ENCODE results near the gene AUTS2.

AUTS2 gene

DNA sequence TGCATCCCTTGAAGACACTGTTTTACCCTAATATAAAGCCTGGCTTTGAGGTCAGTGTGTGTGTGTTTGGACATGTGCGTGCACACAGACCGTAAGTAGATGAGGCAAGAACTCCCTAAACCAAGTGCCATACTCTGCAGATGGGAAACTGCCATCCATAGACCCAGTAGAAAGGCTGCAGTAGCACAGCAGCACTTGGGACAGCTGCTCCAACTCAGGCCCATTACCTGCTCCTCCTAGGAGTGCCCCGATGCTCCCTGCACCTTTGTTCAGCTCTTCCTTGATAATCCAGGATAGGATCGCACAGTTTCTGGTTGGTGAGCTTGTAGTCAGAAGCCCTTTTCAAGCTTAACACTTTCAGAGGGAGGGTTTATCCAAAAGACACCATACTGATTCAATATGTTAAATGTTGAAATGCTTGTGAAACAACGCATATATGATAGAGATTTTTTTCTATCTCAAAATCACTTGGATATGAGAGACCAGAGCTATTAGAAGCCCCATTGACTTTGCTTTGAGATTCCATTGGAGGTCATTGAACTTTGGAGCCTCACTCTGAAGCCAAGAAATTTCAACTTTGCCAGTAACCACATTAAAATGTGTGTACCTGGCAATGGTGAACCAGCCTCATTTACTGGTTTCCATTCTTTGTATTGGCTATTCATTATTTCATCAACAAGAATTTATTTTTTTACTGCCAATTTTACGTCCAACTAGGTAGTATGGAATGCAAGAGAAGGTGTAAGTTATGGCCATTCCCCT is 776.7 kb downstream of the AUTS2 start:
- H3K23ac ChIP-seq (ENCODE audit: low read length), result no peak overlapping the region
- no peak overlapping the region for H3K27ac ChIP-seq (ENCODE audit: low read depth, low read length)
- no peaks in the 10 kb centered on the region for H3K36me3 ChIP-seq (ENCODE audit: control insufficient read depth, insufficient read depth, low read length)
- no peaks in the 10 kb centered on the region for H3K79me1 ChIP-seq (ENCODE audit: low read length)
- H3K56ac ChIP-seq (ENCODE audit: low read length), result no peak overlapping the region
- no peak overlapping the region for H2BK15ac ChIP-seq (replicated peaks; ENCODE audit: low read depth)
- no peak overlapping the region for H2AK5ac ChIP-seq (ENCODE audit: low read length)
- H3K4ac ChIP-seq (ENCODE audit: low read depth, low read length), result no peak overlapping the region
- H3K79me2 ChIP-seq (ENCODE audit: control insufficient read depth, insufficient read depth, low read length), result no peaks in the 10 kb centered on the region
- H3K9ac ChIP-seq (ENCODE audit: low read length), result no peak overlapping the region
- no peak overlapping the region for H4K5ac ChIP-seq (ENCODE audit: low read length)
- no peak overlapping the region for H3K4me3 ChIP-seq (ENCODE audit: low read length)
- H3K27me3 ChIP-seq (ENCODE audit: insufficient read depth, low read length, poor library complexity), result no peaks in the 10 kb centered on the region
- H2BK120ac ChIP-seq (ENCODE audit: low read depth, low read length), result no peak overlapping the region
- no peaks in the 10 kb centered on the region for H3K4me1 ChIP-seq (ENCODE audit: control insufficient read depth, low read depth, low read length)
- WGBS (ENCODE audit: extremely low coverage, insufficient coverage, low lambda C conversion rate), result no CpG with 5 or more reads among the region's 6 CpGs
- H3K18ac ChIP-seq (ENCODE audit: low read length), result no peak overlapping the region
- no peak overlapping the region for H3K4me2 ChIP-seq (ENCODE audit: low read length)
- H4K8ac ChIP-seq (ENCODE audit: low read depth, low read length), result no peak overlapping the region
- no peak overlapping the region for H2BK5ac ChIP-seq (ENCODE audit: low read length)
- no peak for DNase-seq

DNA sequence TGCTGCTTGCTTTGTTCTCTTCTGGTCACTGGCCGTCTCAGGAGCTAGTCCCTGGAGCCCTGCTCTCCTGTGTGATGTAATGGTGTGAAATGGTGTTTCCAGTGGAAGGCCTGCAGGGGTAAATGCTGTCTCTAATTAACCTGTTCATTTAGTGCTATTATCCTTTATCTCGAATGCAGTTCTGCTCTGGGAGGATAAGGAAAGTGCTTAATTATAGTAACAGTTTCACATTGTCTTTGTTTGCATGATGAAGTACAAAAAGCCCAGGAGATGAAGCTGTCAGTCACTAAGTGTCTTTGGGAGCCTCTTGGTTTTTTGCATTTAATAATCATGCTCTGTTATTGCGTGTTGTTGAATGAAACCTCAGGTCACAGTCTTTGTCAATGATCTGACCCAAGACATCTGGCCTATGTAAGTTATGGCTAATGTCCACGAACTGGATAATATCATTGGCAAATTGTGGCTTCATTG is 778.3 kb downstream of the AUTS2 start:
- Histone ChIP-seq H3K9ac (ENCODE audit: low read length) (no peak overlapping the region), H3K79me1 (ENCODE audit: low read length) (no peaks in the 10 kb centered on the region), H3K56ac (ENCODE audit: low read length) (no peak overlapping the region), H3K27me3 (ENCODE audit: insufficient read depth, low read length, poor library complexity) (no peaks in the 10 kb centered on the region), H3K18ac (ENCODE audit: low read length) (no peak overlapping the region), H4K5ac (ENCODE audit: low read length) (no peak overlapping the region), H3K4me3 (ENCODE audit: low read length) (no peak overlapping the region), H3K23ac (ENCODE audit: low read length) (no peak overlapping the region), H3K27ac (ENCODE audit: low read depth, low read length) (no peak overlapping the region), H3K4me2 (ENCODE audit: low read length) (no peak overlapping the region), H3K79me2 (ENCODE audit: control insufficient read depth, insufficient read depth, low read length) (no peaks in the 10 kb centered on the region), H4K8ac (ENCODE audit: low read depth, low read length) (no peak overlapping the region), H2BK120ac (ENCODE audit: low read depth, low read length) (no peak overlapping the region), H3K4ac (ENCODE audit: low read depth, low read length) (no peak overlapping the region), H2BK5ac (ENCODE audit: low read length) (no peak overlapping the region), H3K36me3 (ENCODE audit: control insufficient read depth, insufficient read depth, low read length) (no peaks in the 10 kb centered on the region), H3K4me1 (ENCODE audit: control insufficient read depth, low read depth, low read length) (no peaks in the 10 kb centered on the region), H2BK15ac (replicated peaks; ENCODE audit: low read depth) (no peak overlapping the region), H2AK5ac (ENCODE audit: low read length) (no peak overlapping the region)
- peak; percentile 76 for DNase-seq
- no CpG with 5 or more reads among the region's 4 CpGs for WGBS (ENCODE audit: extremely low coverage, insufficient coverage, low lambda C conversion rate)

DNA sequence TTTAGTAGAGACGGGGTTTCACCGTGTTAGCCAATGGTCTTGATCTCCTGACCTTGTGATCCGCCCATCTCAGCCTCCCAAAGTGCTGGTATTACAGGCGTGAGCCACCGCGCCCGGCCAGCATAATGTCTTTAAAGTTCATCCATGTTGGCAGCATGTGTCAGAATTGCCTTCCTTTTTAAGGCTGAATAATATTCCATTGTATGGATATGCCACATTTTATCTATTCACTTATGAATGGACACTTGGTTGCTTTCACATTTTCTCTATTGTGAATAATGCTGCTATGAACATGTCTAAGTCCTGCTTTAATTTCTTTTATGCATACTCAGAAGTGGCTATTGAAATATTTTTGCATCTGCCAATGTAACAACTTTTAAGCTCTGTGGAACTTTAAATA is 779.7 kb downstream of the AUTS2 start:
- no peak overlapping the region for H3K56ac ChIP-seq (ENCODE audit: low read length)
- no peak overlapping the region for H2BK5ac ChIP-seq (ENCODE audit: low read length)
- no peak overlapping the region for H2AK5ac ChIP-seq (ENCODE audit: low read length)
- H3K23ac ChIP-seq (ENCODE audit: low read length), result no peak overlapping the region
- no peak overlapping the region for H3K18ac ChIP-seq (ENCODE audit: low read length)
- no peaks in the 10 kb centered on the region for H3K36me3 ChIP-seq (ENCODE audit: control insufficient read depth, insufficient read depth, low read length)
- DNase-seq, result no peak
- no peak overlapping the region for H4K5ac ChIP-seq (ENCODE audit: low read length)
- no peaks in the 10 kb centered on the region for H3K79me2 ChIP-seq (ENCODE audit: control insufficient read depth, insufficient read depth, low read length)
- H3K79me1 ChIP-seq (ENCODE audit: low read length), result no peaks in the 10 kb centered on the region
- no peak overlapping the region for H3K9ac ChIP-seq (ENCODE audit: low read length)
- H2BK15ac ChIP-seq (replicated peaks; ENCODE audit: low read depth), result no peak overlapping the region
- H3K27me3 ChIP-seq (ENCODE audit: insufficient read depth, low read length, poor library complexity), result no peaks in the 10 kb centered on the region
- H3K4me2 ChIP-seq (ENCODE audit: low read length), result no peak overlapping the region
- H3K4ac ChIP-seq (ENCODE audit: low read depth, low read length), result no peak overlapping the region
- H2BK120ac ChIP-seq (ENCODE audit: low read depth, low read length), result no peak overlapping the region
- WGBS (ENCODE audit: extremely low coverage, insufficient coverage, low lambda C conversion rate), result no CpG with 5 or more reads among the region's 7 CpGs
- no peak overlapping the region for H3K27ac ChIP-seq (ENCODE audit: low read depth, low read length)
- no peak overlapping the region for H4K8ac ChIP-seq (ENCODE audit: low read depth, low read length)
- no peak overlapping the region for H3K4me3 ChIP-seq (ENCODE audit: low read length)
- no peaks in the 10 kb centered on the region for H3K4me1 ChIP-seq (ENCODE audit: control insufficient read depth, low read depth, low read length)

DNA sequence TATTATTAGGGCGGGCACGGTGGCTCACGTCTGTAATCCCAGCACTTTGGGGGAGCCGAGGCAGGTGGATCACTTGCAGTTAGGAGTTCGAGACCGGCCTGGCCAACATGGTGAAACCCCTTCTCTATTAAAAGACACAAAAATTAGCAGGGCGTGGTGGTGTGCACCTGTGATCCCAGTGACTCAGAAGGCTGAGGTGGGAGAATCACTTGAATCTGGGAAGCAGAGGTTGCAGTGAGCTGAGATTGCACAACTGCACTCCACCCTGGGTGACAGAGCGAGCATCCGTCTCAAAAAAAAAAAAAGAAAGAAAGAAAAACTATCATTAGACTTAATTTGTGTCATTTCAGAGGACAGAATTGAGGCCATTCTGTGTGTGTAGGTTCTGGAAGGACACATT is 780.9 kb downstream of the AUTS2 start:
- no peak overlapping the region for H3K4ac ChIP-seq (ENCODE audit: low read depth, low read length)
- H2BK120ac ChIP-seq (ENCODE audit: low read depth, low read length), result no peak overlapping the region
- H3K79me2 ChIP-seq (ENCODE audit: control insufficient read depth, insufficient read depth, low read length), result no peaks in the 10 kb centered on the region
- no peak for DNase-seq
- no peaks in the 10 kb centered on the region for H3K4me1 ChIP-seq (ENCODE audit: control insufficient read depth, low read depth, low read length)
- H3K4me3 ChIP-seq (ENCODE audit: low read length), result no peak overlapping the region
- H2AK5ac ChIP-seq (ENCODE audit: low read length), result no peak overlapping the region
- no peaks in the 10 kb centered on the region for H3K27me3 ChIP-seq (ENCODE audit: insufficient read depth, low read length, poor library complexity)
- WGBS (ENCODE audit: extremely low coverage, insufficient coverage, low lambda C conversion rate), result no CpG with 5 or more reads among the region's 9 CpGs
- no peak overlapping the region for H2BK15ac ChIP-seq (replicated peaks; ENCODE audit: low read depth)
- H3K36me3 ChIP-seq (ENCODE audit: control insufficient read depth, insufficient read depth, low read length), result no peaks in the 10 kb centered on the region
- H4K5ac ChIP-seq (ENCODE audit: low read length), result no peak overlapping the region
- H3K4me2 ChIP-seq (ENCODE audit: low read length), result no peak overlapping the region
- no peak overlapping the region for H3K27ac ChIP-seq (ENCODE audit: low read depth, low read length)
- no peak overlapping the region for H2BK5ac ChIP-seq (ENCODE audit: low read length)
- H3K56ac ChIP-seq (ENCODE audit: low read length), result no peak overlapping the region
- H3K79me1 ChIP-seq (ENCODE audit: low read length), result no peaks in the 10 kb centered on the region
- no peak overlapping the region for H3K9ac ChIP-seq (ENCODE audit: low read length)
- no peak overlapping the region for H3K23ac ChIP-seq (ENCODE audit: low read length)
- no peak overlapping the region for H3K18ac ChIP-seq (ENCODE audit: low read length)
- no peak overlapping the region for H4K8ac ChIP-seq (ENCODE audit: low read depth, low read length)

DNA sequence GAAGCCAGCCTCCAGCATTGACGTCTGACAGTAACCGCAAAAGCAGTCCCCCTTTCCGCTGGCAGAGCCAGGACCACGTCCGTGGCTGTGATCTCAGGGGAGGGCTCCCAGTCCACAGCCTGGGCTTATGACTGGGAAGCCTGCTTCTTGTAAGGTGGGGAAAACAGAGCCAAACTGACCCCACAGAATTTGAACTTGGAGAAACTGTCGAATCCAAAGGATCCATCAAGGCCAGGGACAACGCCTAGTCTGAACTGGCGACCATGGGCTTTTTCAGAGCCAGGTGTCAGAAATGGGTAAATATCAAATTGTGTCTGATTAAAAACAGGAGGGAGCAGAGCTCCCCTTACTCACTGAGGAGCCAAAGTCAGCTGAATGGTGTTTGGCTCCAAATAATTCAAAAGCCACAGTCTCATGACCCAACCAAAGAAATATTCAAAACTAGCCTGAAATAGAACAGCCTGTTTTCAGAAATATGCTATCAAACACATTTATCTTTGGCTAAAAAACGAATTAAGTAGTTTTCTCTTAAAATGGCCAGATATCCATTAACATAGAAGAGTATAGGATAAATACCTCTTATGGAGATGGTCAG is 782.2 kb downstream of the AUTS2 start:
- no peak overlapping the region for H3K56ac ChIP-seq (ENCODE audit: low read length)
- H2BK120ac ChIP-seq (ENCODE audit: low read depth, low read length), result no peak overlapping the region
- no peaks in the 10 kb centered on the region for H3K79me2 ChIP-seq (ENCODE audit: control insufficient read depth, insufficient read depth, low read length)
- no peak for DNase-seq
- no peak overlapping the region for H2BK15ac ChIP-seq (replicated peaks; ENCODE audit: low read depth)
- no peak overlapping the region for H3K18ac ChIP-seq (ENCODE audit: low read length)
- no CpG with 5 or more reads among the region's 9 CpGs for WGBS (ENCODE audit: extremely low coverage, insufficient coverage, low lambda C conversion rate)
- no peak overlapping the region for H3K4me2 ChIP-seq (ENCODE audit: low read length)
- H2BK5ac ChIP-seq (ENCODE audit: low read length), result no peak overlapping the region
- H3K27me3 ChIP-seq (ENCODE audit: insufficient read depth, low read length, poor library complexity), result no peaks in the 10 kb centered on the region
- no peak overlapping the region for H3K9ac ChIP-seq (ENCODE audit: low read length)
- H4K5ac ChIP-seq (ENCODE audit: low read length), result no peak overlapping the region
- H3K4me3 ChIP-seq (ENCODE audit: low read length), result no peak overlapping the region
- H3K27ac ChIP-seq (ENCODE audit: low read depth, low read length), result no peak overlapping the region
- no peaks in the 10 kb centered on the region for H3K4me1 ChIP-seq (ENCODE audit: control insufficient read depth, low read depth, low read length)
- H4K8ac ChIP-seq (ENCODE audit: low read depth, low read length), result no peak overlapping the region
- H3K4ac ChIP-seq (ENCODE audit: low read depth, low read length), result no peak overlapping the region
- no peaks in the 10 kb centered on the region for H3K36me3 ChIP-seq (ENCODE audit: control insufficient read depth, insufficient read depth, low read length)
- no peaks in the 10 kb centered on the region for H3K79me1 ChIP-seq (ENCODE audit: low read length)
- H3K23ac ChIP-seq (ENCODE audit: low read length), result no peak overlapping the region
- no peak overlapping the region for H2AK5ac ChIP-seq (ENCODE audit: low read length)

Measured in mesendoderm (in vitro differentiated cells).